Neural cell (in vitro differentiated cells): ENCODE data around the gene SLC28A3. TPM values are rescaled to one million over a fixed set of nuclear protein-coding genes. Genes with fewer than 3 reads are reported as not detected.
A peak's percentile ranks its signal among the peaks of the same experiment; 100 is the strongest.

Experiments used
- H2AFZ ChIP-seq: fragments of 200-600, 300-800 bp; sonication (generic), shearing (Covaris generic); 2 replicates; pipeline ENCODE4 v1.6.0; 2014; ENCODE audit warnings: low read depth, mild to moderate bottlenecking, antibody characterized with exemption, low read length, moderate library complexity
- H3F3A ChIP-seq: fragments of 200-600 bp; shearing (Covaris generic); 2 replicates; pipeline ENCODE4 v1.6.1; 2016; ENCODE audit warnings: mild to moderate bottlenecking, moderate library complexity, mixed read lengths, antibody characterized with exemption, low read length; ENCODE audit not compliant: insufficient read depth, poor library complexity, severe bottlenecking
- H3K27ac ChIP-seq: fragments of 200-600, 300-800 bp; sonication (generic), shearing (Covaris generic); 2 replicates; pipeline ENCODE4 v1.5.1; 2014; ENCODE audit warnings: mild to moderate bottlenecking, low read length, moderate library complexity
- H3K27me3 ChIP-seq: fragments of 300-800, 200-600 bp; sonication (generic), shearing (Covaris generic); 2 replicates; pipeline ENCODE4 v1.6.0; 2014; ENCODE audit warnings: mild to moderate bottlenecking, low read depth, low read length, moderate library complexity; ENCODE audit not compliant: insufficient read depth
- H3K36me3 ChIP-seq: fragments of 300-800, 200-600 bp; sonication (generic), shearing (Covaris generic); 2 replicates; pipeline ENCODE4 v1.5.1; 2014; ENCODE audit warnings: mild to moderate bottlenecking, antibody characterized with exemption, low read length, moderate library complexity; ENCODE audit not compliant: insufficient read depth
- H3K4me2 ChIP-seq: fragments of 300-800, 200-600 bp; sonication (generic), shearing (Covaris generic); 2 replicates; pipeline ENCODE4 v1.6.0; 2014; ENCODE audit warnings: mild to moderate bottlenecking, low read length
- H3K4me3 ChIP-seq: fragments of 300-800, 200-600 bp; sonication (generic), shearing (Covaris generic); 2 replicates; pipeline ENCODE4 v1.5.1; 2014; ENCODE audit warnings: mild to moderate bottlenecking, low read length, moderate library complexity
- H3K79me2 ChIP-seq: fragments of 200-600 bp; shearing (Covaris generic); replicated peaks from 2 replicates; pipeline ENCODE4 v1.6.0; 2014; ENCODE audit warnings: mild to moderate bottlenecking, low read length, moderate library complexity; ENCODE audit not compliant: insufficient read depth
- H3K9ac ChIP-seq: fragments of 300-800, 200-600 bp; sonication (generic), shearing (Covaris generic); 2 replicates; pipeline ENCODE4 v1.6.1; 2016; ENCODE audit warnings: mild to moderate bottlenecking, low read length, mixed read lengths
- H3K9me2 ChIP-seq: fragments of 200-600 bp; shearing (Covaris generic); 2 replicates; pipeline ENCODE4 v1.6.1; 2016; ENCODE audit warnings: mild to moderate bottlenecking, low read length, mixed read lengths; ENCODE audit not compliant: insufficient read depth
- H3K9me3 ChIP-seq: fragments of 200-600, 300-800 bp; sonication (generic), shearing (Covaris generic); 2 replicates; pipeline ENCODE4 v1.6.1; 2016; ENCODE audit warnings: mild to moderate bottlenecking, mixed run types, low read length, moderate library complexity, mixed read lengths
- H4K20me1 ChIP-seq: fragments of 200-600 bp; shearing (Covaris generic); 2 replicates; pipeline ENCODE4 v1.6.1; 2016; ENCODE audit warnings: mild to moderate bottlenecking, mixed run types; ENCODE audit not compliant: insufficient read depth
- CTCF ChIP-seq: fragments of 450-650 bp; IDR thresholded peaks from 2 replicates; pipeline ENCODE4 v1.5.1; 2014; ENCODE audit warnings: antibody characterized with exemption, mild to moderate bottlenecking, moderate library complexity; ENCODE audit not compliant: poor library complexity, severe bottlenecking
- EP300 ChIP-seq: fragments of 450-650 bp; conservative IDR thresholded peaks from 2 replicates; pipeline ENCODE4 v1.6.1; 2014; ENCODE audit warnings: antibody characterized with exemption, mild to moderate bottlenecking, moderate library complexity; ENCODE audit not compliant: poor library complexity, severe bottlenecking
- EZH2 ChIP-seq: fragments of 200-600, 300-800 bp; shearing (Covaris generic), sonication (generic); IDR thresholded peaks from 2 replicates; pipeline ENCODE4 v1.6.1; 2014; ENCODE audit warnings: antibody characterized with exemption, low read length, borderline replicate concordance, mild to moderate bottlenecking; ENCODE audit not compliant: insufficient read depth, poor library complexity, severe bottlenecking
- MXI1 ChIP-seq: fragments of 450-650 bp; conservative IDR thresholded peaks from 2 replicates; pipeline ENCODE4 v1.6.1; 2014; ENCODE audit warnings: antibody characterized with exemption, mild to moderate bottlenecking; ENCODE audit not compliant: poor library complexity, severe bottlenecking
- POLR2AphosphoS5 ChIP-seq: IDR thresholded peaks from 2 replicates; pipeline ENCODE4 v1.6.1; 2012
- RAD21 ChIP-seq: fragments of 450-650 bp; conservative IDR thresholded peaks from 2 replicates; pipeline ENCODE4 v1.6.1; 2014; ENCODE audit warnings: antibody characterized with exemption, mild to moderate bottlenecking, moderate library complexity
- REST ChIP-seq: IDR thresholded peaks from 2 replicates; pipeline ENCODE4 v1.6.1; 2012; ENCODE audit warnings: borderline replicate concordance
- SMC3 ChIP-seq: fragments of 450-650 bp; conservative IDR thresholded peaks from 2 replicates; pipeline ENCODE4 v1.6.1; 2014; ENCODE audit warnings: antibody characterized with exemption, mild to moderate bottlenecking, moderate library complexity; ENCODE audit not compliant: poor library complexity
- TAF1 ChIP-seq: IDR thresholded peaks from 2 replicates; pipeline ENCODE4 v1.6.1; 2012; ENCODE audit warnings: low read depth
- polyA plus RNA-seq: library from polyadenylated mRNA; depleted of rRNA; stranded (reverse); fragments of >200 nt; gene quantifications from 2 replicates; pipeline ENCODE4 v1.2.3, GENCODE V29; 2014

Gene SLC28A3
- polyA plus RNA-seq, 1 donor from 2014 or later = not detected

DNA sequence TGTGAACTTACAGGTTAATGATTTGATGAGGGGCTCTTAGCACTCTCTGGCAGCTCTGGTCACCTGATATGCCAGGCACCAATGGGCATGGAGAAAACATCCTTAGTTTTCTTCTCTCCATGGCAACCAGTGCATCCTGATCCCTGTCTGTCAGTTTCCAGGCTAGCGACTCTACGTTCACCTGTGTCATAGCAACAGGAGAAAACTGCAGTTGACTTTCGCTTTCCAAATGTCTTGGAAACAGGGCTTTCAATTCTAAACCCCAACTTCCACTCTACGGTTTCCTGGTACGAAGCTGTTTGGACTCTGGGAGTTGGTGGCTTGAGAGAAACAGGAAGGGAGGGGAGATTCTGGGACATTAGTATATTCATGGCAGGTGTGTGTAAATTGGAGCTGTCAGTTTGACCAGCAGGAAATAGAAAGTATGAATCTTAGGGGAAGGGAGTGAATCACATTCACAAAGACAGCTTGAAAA lies 74.4 kb downstream of the SLC28A3 start:
- no peak for TF ChIP-seq EZH2
- peak; percentile 9 for TF ChIP-seq SMC3
- TF ChIP-seq MXI1 = peak; percentile 46
- peak; percentile 57 for TF ChIP-seq POLR2AphosphoS5
- peak; percentile 19 for TF ChIP-seq RAD21
- peak; percentile 95 for TF ChIP-seq EP300
- H3K36me3 ChIP-seq = no peaks in the 10 kb centered on the region
- H3K27me3 ChIP-seq = no peaks in the 10 kb centered on the region
- H2AFZ ChIP-seq = peak overlapping the region; percentile 4
- H3K27ac ChIP-seq = peak overlapping the region; percentile 90
- H3K4me3 ChIP-seq = peak overlapping the region; percentile 60
- H3K9me2 ChIP-seq = no peaks in the 10 kb centered on the region
- H3K9ac ChIP-seq = peak overlapping the region; percentile 54
- H3F3A ChIP-seq = peaks cover 2% of the 10 kb centered on the region
- peak overlapping the region; percentile 77 for H3K4me2 ChIP-seq
- H3K79me2 ChIP-seq = no peaks in the 10 kb centered on the region
- H4K20me1 ChIP-seq = no peaks in the 10 kb centered on the region
- H3K9me3 ChIP-seq = no peaks in the 10 kb centered on the region

DNA sequence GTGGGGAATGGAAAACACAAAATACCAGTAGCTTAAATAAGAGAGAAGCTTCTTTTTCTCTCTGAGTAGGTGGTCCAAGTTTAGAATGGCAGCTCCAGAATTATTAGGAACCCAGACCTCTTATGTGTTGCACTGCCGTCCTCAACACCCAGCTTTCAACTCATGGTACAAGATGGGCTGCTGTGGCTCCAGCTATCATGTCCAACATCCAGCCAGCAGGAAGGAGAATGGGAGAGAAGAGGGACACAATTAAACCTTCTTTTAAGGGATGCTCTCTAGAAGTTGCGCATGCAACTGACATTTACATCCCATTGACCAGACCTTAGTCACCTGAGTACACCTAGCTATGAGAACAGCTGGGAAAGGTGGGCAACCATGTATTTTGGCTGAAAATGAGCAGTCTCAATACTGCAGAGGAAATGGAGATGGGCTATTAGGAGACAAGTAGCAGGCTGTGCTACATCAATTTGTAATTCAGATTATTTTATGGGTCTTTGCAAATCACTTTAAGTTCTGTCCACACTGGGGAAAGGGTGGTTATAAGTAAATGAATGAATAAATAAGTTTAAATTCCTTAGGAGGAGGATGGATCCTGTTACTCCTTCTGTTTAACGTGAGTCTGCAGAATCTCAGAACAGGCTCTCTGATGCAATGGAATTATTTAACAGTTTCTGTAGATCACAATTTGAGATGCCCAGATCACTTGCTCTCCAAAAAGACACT lies 76.1 kb downstream of the SLC28A3 start:
- Histone ChIP-seq H3K9me3 (no peaks in the 10 kb centered on the region), H3K27ac (peak overlapping the region; percentile 90), H3K9me2 (no peaks in the 10 kb centered on the region), H3K36me3 (no peaks in the 10 kb centered on the region), H3F3A (peaks cover 2% of the 10 kb centered on the region), H3K27me3 (no peaks in the 10 kb centered on the region), H2AFZ (no peak overlapping the region), H3K4me2 (no peak overlapping the region), H4K20me1 (no peaks in the 10 kb centered on the region), H3K79me2 (no peaks in the 10 kb centered on the region), H3K4me3 (no peak overlapping the region), H3K9ac (no peak overlapping the region)
- no peak for TF ChIP-seq EP300

- Histone ChIP-seq H4K20me1 (no peaks in the 10 kb centered on the region), H3K9me2 (no peaks in the 10 kb centered on the region), H3K79me2 (no peaks in the 10 kb centered on the region), H3K27me3 (no peaks in the 10 kb centered on the region), H3K9ac (no peak overlapping the region), H3F3A (peaks cover 2% of the 10 kb centered on the region), H3K9me3 (no peaks in the 10 kb centered on the region), H3K4me3 (no peak overlapping the region), H3K36me3 (no peaks in the 10 kb centered on the region), H3K4me2 (no peak overlapping the region), H3K27ac (no peak overlapping the region), H2AFZ (no peak overlapping the region)
- TF ChIP-seq CTCF = peak; percentile 94
- no peak for TF ChIP-seq EZH2
- TF ChIP-seq REST = no peak
- TF ChIP-seq RAD21 = peak; percentile 97
- peak; percentile 63 for TF ChIP-seq EP300
- no peak for TF ChIP-seq TAF1
- no peak for TF ChIP-seq POLR2AphosphoS5
- peak; percentile 97 for TF ChIP-seq SMC3
- peak; percentile 33 for TF ChIP-seq MXI1
Observed at GRCh38 chr9:84261070-84261746, 79.3 kb downstream of the SLC28A3 start.
